ENCODE results near the gene LCN10. TPM values are rescaled to one million over a fixed set of nuclear protein-coding genes. Genes with fewer than 3 reads are reported as not detected.

LCN10 gene
- total RNA-seq, 4 donors from 2014 or later: 3.9 to 16.5 (median 9.9) TPM

DNA sequence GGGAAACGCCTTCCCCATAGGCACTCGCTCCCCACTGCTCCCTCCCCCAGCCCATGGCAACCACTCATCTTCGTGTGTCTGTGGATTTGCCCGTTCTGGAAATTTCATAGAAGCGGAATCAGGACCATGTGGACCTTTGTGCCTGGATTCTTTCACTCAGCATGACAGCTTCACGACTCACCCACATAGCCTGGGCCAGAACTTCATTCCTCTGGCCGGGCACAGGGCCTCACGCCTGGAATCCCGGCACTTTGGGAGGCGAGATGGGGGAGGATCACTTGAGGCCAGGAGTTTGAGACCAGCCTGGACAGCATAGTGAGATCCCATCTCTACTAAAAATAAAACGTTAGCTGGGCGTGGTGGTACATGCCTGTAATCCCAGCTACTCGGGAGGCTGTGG lies 42.4 kb downstream of the LCN10 start:
- Histone ChIP-seq H3K4me1 (no peaks in the 10 kb centered on the region), H3K9me3 (no peaks in the 10 kb centered on the region), H3K27ac (no peak overlapping the region), H3K4me3 (no peak overlapping the region), H3K27me3 (peaks cover 47% of the 10 kb centered on the region), H3K36me3 (no peaks in the 10 kb centered on the region)
- 27 to 48% methylated on average over 7 to 8 of the region's 13 CpGs for WGBS, 2 donors (ENCODE audit: low coverage in 1 of 2)
- TF ChIP-seq POLR2A (IDR thresholded peaks at IDR 0.05) (no peak), POLR2AphosphoS5 (IDR thresholded peaks at IDR 0.05) (peak; percentile 41), EP300 (IDR thresholded peaks at IDR 0.05) (no peak)
- TF ChIP-seq, protein P1, sequence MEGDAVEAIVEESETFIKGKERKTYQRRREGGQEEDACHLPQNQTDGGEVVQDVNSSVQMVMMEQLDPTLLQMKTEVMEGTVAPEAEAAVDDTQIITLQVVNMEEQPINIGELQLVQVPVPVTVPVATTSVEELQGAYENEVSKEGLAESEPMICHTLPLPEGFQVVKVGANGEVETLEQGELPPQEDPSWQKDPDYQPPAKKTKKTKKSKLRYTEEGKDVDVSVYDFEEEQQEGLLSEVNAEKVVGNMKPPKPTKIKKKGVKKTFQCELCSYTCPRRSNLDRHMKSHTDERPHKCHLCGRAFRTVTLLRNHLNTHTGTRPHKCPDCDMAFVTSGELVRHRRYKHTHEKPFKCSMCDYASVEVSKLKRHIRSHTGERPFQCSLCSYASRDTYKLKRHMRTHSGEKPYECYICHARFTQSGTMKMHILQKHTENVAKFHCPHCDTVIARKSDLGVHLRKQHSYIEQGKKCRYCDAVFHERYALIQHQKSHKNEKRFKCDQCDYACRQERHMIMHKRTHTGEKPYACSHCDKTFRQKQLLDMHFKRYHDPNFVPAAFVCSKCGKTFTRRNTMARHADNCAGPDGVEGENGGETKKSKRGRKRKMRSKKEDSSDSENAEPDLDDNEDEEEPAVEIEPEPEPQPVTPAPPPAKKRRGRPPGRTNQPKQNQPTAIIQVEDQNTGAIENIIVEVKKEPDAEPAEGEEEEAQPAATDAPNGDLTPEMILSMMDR (IDR thresholded peaks at IDR 0.05): no peak
- ATAC-seq: no peak

DNA sequence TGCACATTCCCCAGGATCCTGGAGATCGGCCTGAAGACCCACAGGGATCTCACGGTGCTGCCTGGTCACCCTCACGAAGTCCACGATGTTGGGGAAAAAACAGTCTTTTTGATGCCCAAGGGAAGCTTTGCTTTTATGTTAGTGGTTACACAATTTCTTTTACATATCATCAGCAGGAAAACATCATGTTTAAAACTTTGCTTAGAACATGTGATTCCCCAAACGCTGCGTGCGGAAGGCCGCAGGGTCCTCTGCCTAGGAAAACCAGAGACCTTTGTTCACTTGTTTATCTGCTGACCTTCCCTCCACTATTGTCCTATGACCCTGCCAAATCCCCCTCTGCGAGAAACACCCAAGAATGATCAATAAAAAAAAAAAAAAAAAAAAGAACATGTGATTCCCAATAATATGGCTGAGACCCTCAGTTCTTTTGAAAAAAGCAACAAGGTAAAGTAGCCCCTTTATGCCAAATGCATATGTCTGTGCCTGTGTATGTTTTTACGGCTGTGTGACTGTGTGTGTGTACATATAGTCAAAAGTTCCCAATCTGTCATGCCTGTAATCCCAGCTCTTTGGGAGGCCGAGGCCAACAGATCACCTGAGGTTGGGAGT lies 44.0 kb downstream of the LCN10 start:
- ATAC-seq: no peak
- H3K9me3 ChIP-seq: no peaks in the 10 kb centered on the region
- H3K4me1 ChIP-seq: peaks cover 0 to 7% (median 0%) of the 10 kb centered on the region in 3 donors
- H3K27me3 ChIP-seq: peaks cover 47% of the 10 kb centered on the region
- H3K4me3 ChIP-seq: no peak overlapping the region
- no peaks in the 10 kb centered on the region for H3K36me3 ChIP-seq
- H3K27ac ChIP-seq: no peak overlapping the region
- WGBS, 2 donors (ENCODE audit: low coverage in 1 of 2): 78 to 83% methylated on average over 9 to 11 of the region's 11 CpGs
- no peak for TF ChIP-seq POLR2AphosphoS5 (IDR thresholded peaks at IDR 0.05)
- no peak for TF ChIP-seq POLR2A (IDR thresholded peaks at IDR 0.05)

- H3K27ac ChIP-seq: no peak overlapping the region
- ATAC-seq: no peak
- TF ChIP-seq POLR2AphosphoS5 (IDR thresholded peaks at IDR 0.05) (no peak), EP300 (IDR thresholded peaks at IDR 0.05) (no peak), POLR2A (IDR thresholded peaks at IDR 0.05) (no peak)
- TF ChIP-seq, protein P1 (IDR thresholded peaks at IDR 0.05): no peak
- WGBS, 2 donors (ENCODE audit: low coverage in 1 of 2): 69 to 77% methylated on average over 6 to 11 of the region's 20 CpGs
- H3K27me3 ChIP-seq: peaks cover 43% of the 10 kb centered on the region
- no peaks in the 10 kb centered on the region for H3K9me3 ChIP-seq
- peaks cover 0 to 15% (median 0%) of the 10 kb centered on the region in 3 donors for H3K4me1 ChIP-seq
- no peak overlapping the region for H3K4me3 ChIP-seq
- H3K36me3 ChIP-seq: no peaks in the 10 kb centered on the region
These were observed 44.8 kb downstream of the LCN10 start for GRCh38 chr9:136697821-136698526.

DNA sequence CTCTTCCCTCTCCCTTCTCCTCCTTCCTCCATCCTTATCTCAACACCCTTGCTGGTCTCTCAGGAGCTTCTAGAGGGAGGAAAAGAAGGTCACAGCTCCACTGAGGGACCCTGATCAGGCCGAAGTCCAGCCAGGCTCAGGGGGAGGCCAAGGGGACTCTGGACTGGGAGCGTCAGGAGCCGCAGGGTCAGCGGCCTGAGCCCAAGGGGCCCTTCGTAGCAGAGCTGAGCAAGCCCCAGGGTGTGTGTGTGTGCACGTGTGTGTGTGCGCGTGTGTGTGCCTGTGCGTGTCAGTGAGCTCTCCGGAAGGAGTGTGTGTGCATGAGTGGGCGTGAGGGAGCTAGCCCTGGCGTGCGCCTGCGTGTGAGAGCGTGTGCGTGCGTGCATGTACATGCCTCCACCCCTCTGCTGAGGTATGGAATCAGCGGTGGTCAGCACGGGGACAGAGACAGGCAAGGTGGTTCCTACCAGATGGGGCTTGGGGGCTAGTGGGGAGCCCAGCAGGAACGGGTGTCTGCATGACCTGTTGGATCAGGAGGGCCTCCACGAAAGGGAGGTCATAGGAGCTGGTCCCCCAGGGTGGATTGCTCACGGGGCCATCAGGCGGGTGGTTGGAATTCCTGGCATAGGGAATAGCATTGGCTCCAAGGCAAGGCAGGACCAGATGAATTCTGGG lies 45.5 kb downstream of the LCN10 start:
- H3K27me3 ChIP-seq: peaks cover 38% of the 10 kb centered on the region
- no peaks in the 10 kb centered on the region for H3K9me3 ChIP-seq
- no peak overlapping the region for H3K27ac ChIP-seq
- WGBS, 2 donors (ENCODE audit: low coverage in 1 of 2): 44% methylated on average over 10 of the region's 23 CpGs; no CpG with 5 or more reads in 1 of the 2 donors
- H3K4me1 ChIP-seq: peaks cover 0 to 19% (median 0%) of the 10 kb centered on the region in 3 donors
- no peaks in the 10 kb centered on the region for H3K36me3 ChIP-seq
- ATAC-seq: no peak
- H3K4me3 ChIP-seq: no peak overlapping the region
- TF ChIP-seq, protein P1 (IDR thresholded peaks at IDR 0.05): no peak
- TF ChIP-seq POLR2A (IDR thresholded peaks at IDR 0.05) (no peak), EP300 (IDR thresholded peaks at IDR 0.05) (no peak), POLR2AphosphoS5 (IDR thresholded peaks at IDR 0.05) (no peak)

DNA sequence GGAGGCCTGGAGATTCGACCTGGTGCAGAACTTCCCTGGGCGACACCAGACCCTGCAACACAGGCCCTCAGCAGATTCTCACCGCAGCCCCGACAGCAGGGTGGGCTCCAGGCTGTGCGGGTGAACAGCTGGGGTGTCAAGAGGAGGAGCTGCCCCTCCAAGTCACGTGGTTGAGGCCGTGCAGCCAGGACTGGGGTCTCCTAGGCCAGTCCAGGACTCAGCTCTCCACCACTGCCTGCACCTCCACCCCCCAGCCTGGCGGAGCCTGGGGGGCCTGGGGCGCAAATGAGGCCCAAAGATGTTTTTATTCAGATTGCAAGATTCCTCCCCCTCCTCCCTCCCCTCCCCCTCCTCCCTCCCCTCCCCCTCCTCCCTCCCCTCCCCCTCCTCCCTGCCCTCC lies 46.2 kb downstream of the LCN10 start:
- H3K27ac ChIP-seq: no peak overlapping the region
- H3K27me3 ChIP-seq: peaks cover 30% of the 10 kb centered on the region
- no peak for ATAC-seq
- WGBS, 2 donors (ENCODE audit: low coverage in 1 of 2): 60 to 75% methylated on average over 2 to 4 of the region's 9 CpGs
- TF ChIP-seq EP300 (IDR thresholded peaks at IDR 0.05) (no peak), POLR2A (IDR thresholded peaks at IDR 0.05) (no peak), POLR2AphosphoS5 (IDR thresholded peaks at IDR 0.05) (no peak)
- TF ChIP-seq, protein P1 (IDR thresholded peaks at IDR 0.05): no peak
- H3K36me3 ChIP-seq: no peaks in the 10 kb centered on the region
- H3K4me1 ChIP-seq: peaks cover 0 to 21% (median 0%) of the 10 kb centered on the region in 3 donors
- H3K4me3 ChIP-seq: no peak overlapping the region
- no peaks in the 10 kb centered on the region for H3K9me3 ChIP-seq
